GM21717 (cell line): ENCODE data around the gene KPNA6.
A peak's percentile ranks its signal among the peaks of the same experiment; 100 is the strongest.
"Not testable (repeated sequence)": the region's sequence is repeated elsewhere in the genome, so short reads cannot be mapped to it uniquely, and the experiment has no call there.

ENCODE experiments used
- ATAC-seq: cut with Tn5 transposase; IDR thresholded peaks from one replicate; pipeline ENCODE4 v1.9.1; 2021; ENCODE audit warnings: mild to moderate bottlenecking, moderate library complexity; ENCODE audit not compliant: unreplicated experiment

The KPNA6 gene

DNA sequence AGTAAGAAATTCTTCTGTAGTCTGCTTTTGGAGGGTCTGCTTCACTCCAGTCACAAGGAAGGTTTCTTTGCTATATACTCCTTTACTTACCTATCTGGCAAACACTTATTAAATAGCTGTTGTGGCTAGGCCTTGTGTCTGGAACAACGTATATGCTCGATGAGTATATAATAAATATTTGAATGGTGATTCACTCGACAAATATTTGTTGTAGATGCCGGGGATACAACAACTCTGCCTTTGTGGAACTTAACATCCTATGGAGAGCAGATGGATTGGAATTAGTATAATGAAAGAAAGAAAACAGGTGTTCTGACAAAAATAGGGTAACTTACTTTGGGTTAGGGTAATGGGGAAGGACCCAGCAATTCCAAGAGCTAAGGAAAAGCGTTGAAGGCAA lies 31.1 kb downstream of the KPNA6 start:
- no peak for ATAC-seq

DNA sequence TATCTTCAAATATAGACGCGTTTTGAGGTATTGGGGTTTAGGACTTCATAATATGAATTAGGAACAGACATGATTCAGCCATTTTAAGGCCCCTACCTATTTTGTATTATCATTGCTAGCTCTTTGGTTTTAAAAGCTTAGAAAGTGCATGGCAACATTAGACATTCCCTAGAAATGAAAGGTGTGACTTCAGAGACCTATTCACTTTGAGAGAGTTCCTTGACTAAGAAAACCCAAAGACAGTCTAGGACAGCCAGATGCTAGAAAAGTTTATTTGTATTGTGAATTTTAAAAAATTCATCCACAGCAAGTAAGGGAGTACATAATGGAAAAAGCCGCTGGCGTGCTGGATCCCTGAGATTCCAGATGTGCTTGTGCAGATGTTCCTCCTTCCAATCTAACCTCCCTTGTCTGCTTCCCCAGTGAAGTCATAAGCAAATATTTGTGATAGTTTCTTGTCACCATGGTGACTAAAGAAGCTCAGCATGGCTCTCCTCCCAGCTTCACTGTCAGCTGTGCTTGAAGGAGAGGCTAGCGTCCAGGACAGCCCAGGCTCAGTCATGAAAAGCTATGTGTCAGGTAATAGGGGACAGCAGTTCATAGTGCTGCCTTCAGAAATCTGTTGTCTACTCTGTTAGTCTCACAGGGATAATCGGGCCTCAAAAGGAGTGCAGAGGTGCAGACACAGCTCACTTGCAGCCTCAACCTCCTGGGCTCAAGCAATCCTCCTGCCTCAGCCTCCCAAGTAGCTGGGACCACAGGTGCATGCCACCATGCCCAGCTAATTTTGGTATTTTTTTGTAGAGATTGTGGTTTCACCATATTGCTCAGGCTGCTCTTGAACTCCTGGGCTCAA lies 34.8 kb downstream of the KPNA6 start:
- no peak for ATAC-seq

DNA sequence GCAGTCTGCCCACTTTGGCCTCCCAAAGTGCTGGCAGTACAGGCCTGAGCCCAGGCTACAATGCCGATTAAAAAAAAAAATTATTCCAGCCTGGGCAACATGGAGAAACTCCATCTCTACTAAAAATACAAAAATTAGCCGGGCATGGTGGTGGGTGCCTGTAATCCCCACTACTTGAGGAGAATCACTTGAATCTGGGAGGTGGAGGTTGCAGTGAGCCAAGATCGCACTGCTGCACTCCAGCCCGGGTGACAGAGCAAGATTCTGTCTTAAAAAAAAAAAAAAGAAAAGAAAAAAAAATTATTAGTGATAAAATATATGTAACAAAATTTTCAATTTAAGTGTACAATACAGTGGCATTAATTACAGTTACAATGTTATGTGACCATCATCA lies 35.4 kb downstream of the KPNA6 start:
- not testable (repeated sequence) for ATAC-seq

DNA sequence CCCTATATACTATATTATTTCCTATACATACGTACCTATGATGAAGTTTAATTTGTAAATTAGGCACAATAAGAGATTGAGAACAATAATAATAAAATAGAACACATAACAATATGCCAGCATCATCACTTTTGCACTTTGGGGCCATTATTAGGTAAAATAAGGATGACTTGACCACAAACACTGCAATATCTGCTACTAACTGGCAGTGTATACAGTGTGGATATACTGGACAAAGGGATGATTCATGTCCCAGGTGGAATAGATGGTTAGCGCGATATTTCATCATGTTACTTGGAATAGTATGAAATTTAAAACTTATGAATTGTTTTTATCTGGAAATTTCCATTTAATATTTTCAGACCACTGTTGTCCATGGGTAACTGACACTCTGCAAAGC lies 36.2 kb downstream of the KPNA6 start:
- no peak for ATAC-seq

DNA sequence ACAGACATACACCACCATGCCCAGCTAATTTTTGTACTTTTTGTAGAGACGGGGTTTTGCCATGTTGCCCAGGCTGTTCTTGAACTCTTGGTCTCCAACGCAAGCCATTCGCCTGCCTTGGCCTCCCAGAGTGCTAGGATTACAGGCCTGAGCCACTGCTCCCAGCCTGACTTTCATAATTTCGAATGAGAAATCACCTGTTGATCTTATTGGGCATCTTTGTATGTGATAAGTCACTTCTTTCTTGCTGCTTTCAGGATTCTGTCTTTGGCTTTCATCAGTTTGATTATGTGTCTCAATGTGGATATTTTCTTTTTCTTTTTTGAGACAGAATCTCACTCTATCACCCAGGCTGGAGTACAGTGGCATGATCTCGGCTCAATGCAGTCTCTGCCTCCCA lies 39.9 kb downstream of the KPNA6 start:
- ATAC-seq, result not testable (repeated sequence)

DNA sequence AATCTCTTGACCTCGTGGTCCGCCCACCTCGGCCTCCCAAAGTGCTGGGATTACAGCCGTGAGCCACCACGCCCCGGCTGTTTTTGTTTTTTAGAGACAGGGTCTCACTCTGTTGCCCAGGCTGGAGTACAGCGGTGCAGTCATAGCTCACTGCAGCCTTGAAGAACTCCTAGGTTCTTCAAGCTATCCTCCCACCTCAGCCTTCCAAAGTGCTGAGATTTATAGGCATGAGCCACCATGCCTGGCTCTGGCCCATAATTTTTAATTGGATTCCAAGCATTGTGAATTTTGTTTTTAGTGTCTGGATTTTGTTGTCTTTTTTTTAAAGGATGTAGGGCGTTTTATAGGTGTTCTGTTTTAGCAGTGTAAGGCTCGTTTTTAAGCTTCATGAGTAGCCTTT lies 43.0 kb downstream of the KPNA6 start:
- ATAC-seq, result no peak

DNA sequence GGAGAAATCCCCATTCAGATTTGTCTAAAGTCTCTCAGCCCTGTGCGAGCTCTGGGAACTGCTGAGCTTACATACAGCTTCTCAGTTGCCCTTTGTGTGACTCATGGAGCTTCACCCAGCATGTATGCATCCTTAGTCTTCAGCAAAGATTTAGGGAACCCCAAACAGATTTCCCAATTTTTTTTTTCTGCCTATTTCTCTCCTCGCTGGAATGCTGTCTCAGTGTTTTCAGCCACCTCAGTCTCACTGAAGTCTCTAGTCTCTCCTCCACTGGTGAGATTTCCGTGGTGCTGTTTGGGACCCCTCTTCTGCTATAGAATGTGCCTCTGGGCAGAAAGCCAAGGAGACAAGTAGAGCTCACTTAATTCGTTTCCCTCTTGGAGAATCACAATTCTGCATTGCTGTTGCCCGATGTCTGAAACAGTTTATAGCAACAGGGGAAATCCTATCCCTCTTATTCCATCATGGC lies 43.5 kb downstream of the KPNA6 start:
- ATAC-seq, result no peak

DNA sequence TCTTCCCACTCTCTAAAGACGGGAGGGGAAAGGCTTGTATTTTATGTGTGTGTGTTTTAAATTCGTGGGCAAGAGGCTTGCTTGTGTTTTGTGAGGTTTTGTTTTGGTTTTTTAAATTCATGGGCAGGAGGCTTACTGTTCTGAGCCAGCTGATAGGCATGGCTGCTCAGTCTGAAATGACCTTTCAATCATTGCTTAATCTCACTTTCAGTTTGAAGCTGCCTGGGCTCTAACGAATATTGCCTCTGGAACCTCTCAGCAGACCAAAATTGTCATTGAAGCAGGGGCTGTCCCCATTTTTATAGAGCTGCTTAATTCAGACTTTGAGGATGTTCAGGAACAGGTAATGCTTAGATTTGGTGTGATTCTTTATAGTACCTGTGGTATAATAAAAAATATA lies 51.3 kb downstream of the KPNA6 start:
- ATAC-seq, result no peak

DNA sequence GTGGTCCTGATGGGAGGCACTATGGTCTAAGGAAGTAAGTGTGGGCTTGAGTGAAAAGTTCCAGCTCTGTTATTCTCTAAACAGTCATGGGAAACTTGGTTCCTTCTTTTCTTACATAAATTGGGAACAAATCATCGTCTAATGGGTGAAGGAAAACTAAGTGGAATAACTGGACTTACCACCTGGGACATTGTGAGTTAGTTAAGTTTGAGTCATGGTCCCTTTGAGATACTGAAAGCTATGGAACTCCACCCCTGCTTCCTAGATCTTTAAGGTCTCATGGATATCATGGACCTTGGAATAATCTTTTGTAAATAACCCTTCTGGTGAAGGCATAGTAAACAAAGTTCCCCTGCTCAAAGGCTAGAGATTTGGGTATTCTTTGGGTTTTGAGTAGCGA lies 55.5 kb downstream of the KPNA6 start:
- no peak for ATAC-seq

DNA sequence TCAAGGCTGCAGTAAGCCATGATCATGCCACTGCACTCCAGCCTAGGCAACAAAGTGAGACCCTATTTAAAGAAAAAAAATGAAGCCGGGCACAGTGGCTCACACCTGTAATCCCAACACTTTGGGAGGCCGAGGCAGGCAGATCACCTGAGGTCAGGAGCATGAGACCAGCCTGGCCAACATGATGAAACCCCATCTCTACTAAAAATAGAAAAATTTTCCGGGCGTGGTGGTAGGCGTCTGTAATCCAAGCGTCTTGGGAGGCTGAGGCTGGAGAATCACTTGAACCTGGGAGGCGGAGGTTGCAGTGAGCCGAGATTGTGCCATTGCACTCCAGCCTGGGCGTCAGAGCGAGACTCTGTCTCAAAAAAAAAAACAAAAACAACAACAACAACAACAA lies 57.8 kb downstream of the KPNA6 start:
- not testable (repeated sequence) for ATAC-seq

DNA sequence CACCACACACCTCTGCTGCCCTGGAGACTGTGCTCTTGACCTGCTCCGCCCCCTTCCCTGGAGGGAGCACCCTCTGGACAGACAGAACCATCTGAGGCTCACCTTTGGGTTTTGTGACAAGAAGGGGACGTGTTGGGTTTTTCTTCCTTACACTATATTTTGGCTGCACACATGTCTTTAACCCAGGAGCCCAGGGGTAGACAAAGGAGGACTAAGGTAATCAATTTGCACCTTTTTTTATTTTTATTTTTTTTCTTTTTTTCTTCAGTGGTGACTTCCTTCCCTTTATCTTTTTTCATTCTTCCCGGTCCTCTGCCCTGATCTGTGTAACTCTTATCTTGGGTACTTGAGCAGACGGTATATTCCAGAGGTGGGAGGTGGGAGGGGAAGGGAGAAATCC lies 63.1 kb downstream of the KPNA6 start:
- ATAC-seq, result no peak

DNA sequence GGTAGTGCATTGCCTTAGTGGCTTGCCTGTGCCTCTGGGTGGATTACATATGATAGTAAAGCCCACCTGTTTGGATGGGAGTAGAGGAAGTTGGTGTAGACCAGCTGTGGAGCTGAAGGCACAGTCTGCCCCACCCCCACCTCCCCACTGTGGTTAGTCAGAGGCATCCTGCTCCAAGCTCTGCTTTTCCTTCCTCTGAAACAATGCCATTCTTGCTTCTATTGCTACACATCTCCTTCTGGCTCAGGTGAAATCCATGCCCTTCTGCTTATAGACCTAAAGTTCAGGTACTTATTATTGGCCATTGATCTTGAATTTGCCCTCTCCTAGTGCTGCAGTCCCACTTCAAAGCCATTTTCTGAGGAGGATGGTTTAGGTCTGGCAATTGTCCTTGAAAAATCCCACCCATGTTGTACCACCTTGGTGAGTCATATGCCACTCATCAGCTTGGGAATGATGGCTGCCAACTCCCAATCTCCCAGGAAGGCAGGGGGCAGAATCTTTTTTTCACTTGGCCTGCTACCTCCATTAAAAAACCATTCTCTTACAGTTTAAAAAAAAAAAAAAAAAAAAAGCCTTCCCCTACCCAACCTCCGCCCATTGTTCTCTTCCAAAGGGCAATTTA lies 64.9 kb downstream of the KPNA6 start:
- no peak for ATAC-seq

DNA sequence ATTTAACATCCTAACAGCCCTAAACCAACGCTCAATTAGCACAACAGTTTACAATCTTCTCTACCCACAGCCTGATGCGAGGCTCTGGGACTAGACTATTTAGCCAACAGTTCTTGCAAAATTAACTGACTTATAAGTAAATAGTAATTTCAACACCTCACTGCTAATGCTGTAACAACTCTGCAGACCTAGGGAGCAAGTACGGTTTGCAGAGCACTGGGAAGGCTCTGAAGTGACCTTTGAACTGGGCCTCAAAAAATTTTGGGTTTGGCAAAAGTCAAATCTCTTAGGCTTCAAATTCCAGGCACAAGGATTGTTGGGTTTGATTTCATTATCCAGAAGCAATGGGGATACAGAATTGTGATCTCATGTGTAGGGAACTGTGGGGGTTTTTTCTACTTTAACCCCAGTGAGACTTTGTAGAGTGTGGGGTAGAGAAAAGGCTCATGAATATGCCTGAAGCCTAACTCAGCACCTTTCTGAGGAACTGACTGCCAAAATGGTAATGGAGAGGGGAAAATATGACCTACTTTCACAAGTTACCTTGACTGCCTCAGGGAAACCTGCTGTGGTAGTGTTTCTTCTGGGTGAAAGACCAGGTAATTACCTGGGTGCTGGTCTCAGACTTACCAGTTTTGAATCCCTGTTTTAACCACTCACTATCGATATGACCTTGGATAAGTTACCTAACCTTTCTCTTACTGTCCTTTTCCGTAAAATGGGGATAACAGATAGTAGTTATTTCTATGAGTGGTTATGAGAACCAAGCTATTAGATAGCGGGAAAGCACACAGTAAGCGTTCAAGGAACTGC lies 70.7 kb downstream of the KPNA6 start:
- ATAC-seq, result no peak

DNA sequence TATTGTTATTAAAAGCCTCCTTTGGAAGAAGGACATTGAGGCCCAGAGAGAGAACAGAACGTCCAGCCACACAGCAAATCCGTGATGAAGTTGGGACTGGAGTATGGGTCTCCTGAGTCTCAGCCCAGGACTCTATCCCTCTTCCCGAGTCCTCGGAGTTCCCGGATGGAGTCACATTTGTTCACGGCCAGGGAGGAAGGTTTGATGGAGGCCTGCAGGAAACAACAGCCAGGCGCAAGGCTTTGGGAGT lies 71.3 kb downstream of the KPNA6 start:
- ATAC-seq, result peak; percentile 9

DNA sequence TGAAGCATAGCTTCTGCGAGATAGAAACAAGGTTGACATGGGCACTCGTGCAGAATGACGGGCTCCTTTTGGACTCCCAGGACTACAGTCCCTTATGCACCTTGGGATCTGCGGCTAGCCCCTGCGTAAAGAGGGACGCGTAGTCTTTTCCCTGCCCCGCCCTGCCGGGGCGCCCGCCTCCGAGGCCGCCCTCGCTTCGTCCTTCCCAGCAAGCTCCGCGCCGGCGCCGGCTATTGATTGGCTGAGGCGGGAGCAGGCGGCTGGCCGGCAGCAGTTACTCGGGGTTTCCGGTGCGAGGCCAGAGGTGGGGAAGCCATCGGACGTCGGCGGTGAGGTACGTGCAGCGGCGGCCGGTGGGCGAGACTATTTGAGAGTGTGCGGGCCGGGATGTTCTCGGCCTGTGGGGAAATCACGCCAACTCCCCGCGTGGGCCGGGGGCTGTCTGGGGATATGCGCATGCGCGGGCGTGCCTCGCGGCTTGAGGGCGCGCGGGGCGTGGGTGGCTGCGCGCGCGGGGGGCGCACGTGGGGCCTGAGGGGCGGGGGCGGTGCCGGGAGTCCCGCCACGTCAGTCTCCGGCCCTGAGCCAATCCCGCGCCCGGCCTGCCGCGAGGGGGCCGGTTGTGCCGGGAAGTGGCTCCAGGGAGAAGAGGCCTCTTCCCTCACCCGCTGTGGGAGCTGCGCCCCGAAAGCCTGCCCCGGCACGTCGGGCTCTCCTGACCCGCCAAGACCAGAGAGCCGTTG lies 71.8 kb downstream of the KPNA6 start, which contains the start of gene TXLNA:
Gene TXLNA (plus strand): TSS at position 233 of the 743 bp plus-strand sequence. CDS start 671 bp downstream, outside the sequence.
- peak; percentile 67 for ATAC-seq

DNA sequence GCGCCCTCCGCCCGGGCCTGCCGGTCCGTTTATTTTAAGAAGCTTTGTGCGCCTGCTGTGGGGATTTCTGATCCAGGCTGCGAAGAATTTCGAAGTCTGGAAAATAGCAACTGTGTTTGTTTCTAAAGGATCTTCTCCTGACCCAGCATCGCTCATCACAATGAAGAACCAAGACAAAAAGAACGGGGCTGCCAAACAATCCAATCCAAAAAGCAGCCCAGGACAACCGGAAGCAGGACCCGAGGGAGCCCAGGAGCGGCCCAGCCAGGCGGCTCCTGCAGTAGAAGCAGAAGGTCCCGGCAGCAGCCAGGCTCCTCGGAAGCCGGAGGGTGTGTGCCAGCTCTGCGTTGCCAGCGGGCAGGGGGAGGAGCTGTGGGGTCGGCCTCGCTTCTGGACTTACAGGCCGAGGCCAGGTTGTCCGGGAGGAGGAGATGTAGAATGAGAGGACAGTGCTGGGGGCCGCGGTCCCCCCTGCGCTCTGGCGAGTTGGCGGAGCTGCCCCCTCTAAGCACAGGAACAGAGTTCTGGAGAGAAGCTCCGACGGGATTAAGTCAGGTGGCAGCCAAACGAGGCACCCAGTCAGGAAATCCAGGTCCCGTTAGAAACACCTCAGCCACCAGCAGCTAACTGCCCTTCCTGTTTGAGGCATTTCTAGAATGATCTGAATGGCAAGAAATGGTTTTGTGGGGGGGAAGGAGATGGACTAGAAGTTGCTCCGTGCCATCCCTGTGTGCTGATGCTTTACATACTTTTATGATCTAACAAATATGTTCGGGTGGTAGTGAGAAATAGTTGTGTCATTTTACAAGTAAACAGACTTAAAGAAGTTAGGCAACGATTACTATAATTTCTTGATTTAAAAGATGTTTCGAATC lies 72.6 kb downstream of the KPNA6 start:
- no peak for ATAC-seq

DNA sequence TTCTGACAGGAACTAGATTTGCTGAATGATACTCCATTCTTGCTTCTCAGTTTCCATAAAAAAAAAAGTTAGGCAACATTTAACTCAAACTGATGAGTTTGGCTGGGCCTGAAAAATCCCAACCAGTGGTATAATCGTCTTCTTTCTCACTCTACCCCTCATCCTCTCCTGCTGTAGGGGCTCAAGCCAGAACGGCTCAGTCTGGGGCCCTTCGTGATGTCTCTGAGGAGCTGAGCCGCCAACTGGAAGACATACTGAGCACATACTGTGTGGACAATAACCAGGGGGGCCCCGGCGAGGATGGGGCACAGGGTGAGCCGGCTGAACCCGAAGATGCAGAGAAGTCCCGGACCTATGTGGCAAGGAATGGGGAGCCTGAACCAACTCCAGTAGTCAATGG lies 73.2 kb downstream of the KPNA6 start:
- no peak for ATAC-seq

DNA sequence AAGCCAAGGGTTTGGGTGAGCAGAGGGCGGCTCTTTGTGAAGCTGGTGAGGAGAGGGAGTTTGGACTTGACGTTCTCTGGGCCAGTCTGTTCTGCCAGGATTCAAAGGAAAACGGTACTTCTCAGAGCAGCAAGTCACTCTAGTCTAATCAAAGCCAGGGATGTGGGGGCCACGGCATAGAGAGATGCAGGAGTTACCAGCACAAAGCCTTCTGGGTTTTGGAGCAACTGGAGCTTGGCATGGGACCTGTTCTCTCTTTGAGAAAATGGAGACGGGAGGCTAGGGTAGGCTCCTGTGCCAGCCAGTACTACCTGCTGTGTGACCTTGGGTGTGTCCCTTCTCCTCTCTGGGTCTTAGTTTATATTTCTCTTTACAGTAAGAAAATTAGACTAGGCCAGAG lies 73.7 kb downstream of the KPNA6 start:
- no peak for ATAC-seq

DNA sequence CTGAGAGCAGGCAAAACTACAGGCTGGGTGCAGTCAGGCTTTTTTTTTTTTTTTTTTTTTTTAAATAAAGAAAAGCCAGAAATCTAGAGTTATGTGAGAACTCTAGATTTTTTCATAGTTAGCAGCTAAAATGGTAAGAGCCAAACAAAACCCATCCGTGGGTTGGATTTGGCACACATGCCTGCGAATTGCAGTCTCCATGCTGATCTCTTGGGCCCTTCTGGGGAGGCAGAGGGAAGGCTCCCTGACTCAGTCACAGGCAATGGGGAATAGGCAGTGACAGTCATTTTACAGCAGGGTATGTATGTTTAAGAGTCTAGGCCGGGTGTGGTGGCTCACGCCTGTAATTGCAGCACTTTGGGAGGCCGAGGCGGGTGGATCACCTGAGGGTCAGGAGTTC lies 74.2 kb downstream of the KPNA6 start:
- no peak for ATAC-seq

DNA sequence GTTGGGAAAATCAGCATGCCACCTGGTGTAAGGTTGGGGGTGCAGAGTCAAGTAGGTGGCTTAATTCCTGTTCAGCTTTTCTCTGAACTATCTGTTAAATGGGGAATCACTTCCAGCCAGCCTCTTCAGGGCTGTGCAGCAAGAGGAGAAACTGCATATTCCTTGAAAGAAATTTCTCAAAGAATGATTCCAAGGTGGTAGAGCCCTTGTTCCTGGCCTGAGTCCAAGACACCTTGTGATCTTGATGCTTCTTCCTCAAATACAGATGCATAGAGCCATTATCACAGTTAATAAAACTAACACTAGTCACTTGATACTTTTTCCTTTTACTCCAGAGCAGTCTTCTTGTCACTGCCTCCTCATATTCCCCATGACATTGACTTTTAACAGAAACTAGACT lies 76.8 kb downstream of the KPNA6 start:
- ATAC-seq, result no peak
